IMR-90 (cell line): ENCODE measurements around the gene RBM5. TPM values are rescaled to one million over a fixed set of nuclear protein-coding genes. Genes with fewer than 3 reads are reported as not detected.

ENCODE experiments used
- ATAC-seq: fragments of 200-7000 bp; cut with Tn5 transposase; 2 replicates; pipeline ENCODE4 v1.9.1; 2020; ENCODE audit warnings: low read depth, mild to moderate bottlenecking, moderate library complexity
- BruUV-seq: library from RNA; stranded (reverse); fragments of 400-500 nt; replicated peaks from 2 replicates; lab custom pipeline; 2021; lab: Mats Ljungman, UMichigan
- CTCF ChIA-PET: fragments of 300-600 bp; formaldehyde crosslinking; extraction: SDS; loops from one replicate; lab custom pipeline; 2021; ENCODE audit warnings: antibody characterized with exemption; lab: Yijun Ruan, JAX
- POLR2A ChIA-PET: fragments of 300-600 bp; sonication (Branson Sonifier 250); formaldehyde crosslinking; loops from one replicate; lab custom pipeline; 2022; ENCODE audit warnings: antibody characterized with exemption; ENCODE audit not compliant: unreplicated experiment; lab: Charles Lee
- DNase-seq: peaks from one replicate; pipeline ENCODE4 v3.0.0; 2013
- H2AFZ ChIP-seq: replicated peaks from 2 replicates; pipeline ENCODE3; 2013; ENCODE audit warnings: low read length, mild to moderate bottlenecking; ENCODE audit not compliant: poor library complexity
- H2AK5ac ChIP-seq: 2 replicates; pipeline ENCODE4 v1.6.1; 2013; ENCODE audit warnings: low read depth, low read length, inconsistent platforms
- H2AK9ac ChIP-seq: replicated peaks from 2 replicates; pipeline ENCODE3; 2013; ENCODE audit warnings: mild to moderate bottlenecking, low read depth, low read length, moderate library complexity; ENCODE audit not compliant: poor library complexity
- H2BK120ac ChIP-seq: 2 replicates; pipeline ENCODE4 v1.6.1; 2013; ENCODE audit warnings: low read depth, low read length, inconsistent platforms
- H2BK15ac ChIP-seq: 3 replicates; pipeline ENCODE4 v1.6.1; 2013; ENCODE audit warnings: low read depth, low read length, inconsistent platforms
- H2BK20ac ChIP-seq: 2 replicates; pipeline ENCODE4 v1.6.1; 2013; ENCODE audit warnings: low read depth, mild to moderate bottlenecking, inconsistent platforms, low read length, moderate library complexity
- H2BK5ac ChIP-seq: 2 replicates; pipeline ENCODE4 v1.6.1; 2013; ENCODE audit warnings: mild to moderate bottlenecking, low read depth, low read length, inconsistent platforms; ENCODE audit not compliant: poor library complexity, severe bottlenecking
- H3K14ac ChIP-seq: replicated peaks from 2 replicates; pipeline ENCODE4 v1.6.1; 2013; ENCODE audit warnings: low read depth, low read length, inconsistent platforms
- H3K18ac ChIP-seq: 2 replicates; pipeline ENCODE4 v1.6.1; 2013; ENCODE audit warnings: low read depth, low read length, control low read depth
- H3K23ac ChIP-seq: 2 replicates; pipeline ENCODE4 v1.6.1; 2013; ENCODE audit warnings: low read depth, low read length, inconsistent platforms
- H3K27ac ChIP-seq: 2 replicates; pipeline ENCODE4 v1.5.1; 2013; ENCODE audit warnings: mild to moderate bottlenecking, control low read depth, low read length; ENCODE audit not compliant: insufficient read depth
- H3K27me3 ChIP-seq: 2 replicates; pipeline ENCODE4 v1.6.1; 2013; ENCODE audit warnings: low read length; ENCODE audit not compliant: control insufficient read depth, insufficient read depth
- H3K36me3 ChIP-seq: 2 replicates; pipeline ENCODE4 v1.6.1; 2013; ENCODE audit warnings: low read length, mixed read lengths; ENCODE audit not compliant: control insufficient read depth, insufficient read depth
- H3K4ac ChIP-seq: 2 replicates; pipeline ENCODE4 v1.6.1; 2013; ENCODE audit warnings: low read depth, low read length, inconsistent platforms
- H3K4me1 ChIP-seq: 2 replicates; pipeline ENCODE4 v1.6.1; 2013; ENCODE audit warnings: low read length, mixed read lengths; ENCODE audit not compliant: control insufficient read depth, insufficient read depth
- H3K4me2 ChIP-seq: 2 replicates; pipeline ENCODE4 v1.6.1; 2013; ENCODE audit warnings: low read depth, mild to moderate bottlenecking, control low read depth, low read length, moderate library complexity
- H3K4me3 ChIP-seq: 2 replicates; pipeline ENCODE4 v1.5.1; 2013; ENCODE audit warnings: low read depth, mild to moderate bottlenecking, control low read depth, low read length, moderate library complexity; ENCODE audit not compliant: insufficient read depth
- H3K56ac ChIP-seq: 2 replicates; pipeline ENCODE4 v1.6.1; 2013; ENCODE audit warnings: low read length, inconsistent platforms; ENCODE audit not compliant: insufficient read depth; ENCODE audit errors: extremely low read depth
- H3K79me1 ChIP-seq, 2 experiments: 2 replicates each; pipeline ENCODE4 v1.6.1; 2013; ENCODE audit warnings: low read length in 2 of 2, inconsistent platforms in 1 of 2, low read depth in 1 of 2
- H3K9ac ChIP-seq: 2 replicates; pipeline ENCODE4 v1.6.1; 2013; ENCODE audit warnings: low read depth, low read length, control low read depth
- H3K9me1 ChIP-seq: 2 replicates; pipeline ENCODE4 v1.6.1; 2013; ENCODE audit warnings: low read length, inconsistent platforms; ENCODE audit not compliant: insufficient read depth
- H3K9me3 ChIP-seq: 2 replicates; pipeline ENCODE4 v1.6.1; 2013; ENCODE audit warnings: low read length; ENCODE audit not compliant: control insufficient read depth, insufficient read depth
- H4K20me1 ChIP-seq: 2 replicates; pipeline ENCODE4 v1.6.1; 2013; ENCODE audit warnings: low read length, inconsistent platforms; ENCODE audit not compliant: insufficient read depth
- H4K5ac ChIP-seq: 2 replicates; pipeline ENCODE4 v1.6.1; 2013; ENCODE audit warnings: mild to moderate bottlenecking, low read depth, low read length, control low read depth
- H4K8ac ChIP-seq, 2 experiments: 2 replicates each; pipeline ENCODE4 v1.6.1; 2013; ENCODE audit warnings: low read depth in 2 of 2, low read length in 2 of 2, control low read depth in 1 of 2, inconsistent platforms in 1 of 2
- H4K91ac ChIP-seq: 2 replicates; pipeline ENCODE4 v1.6.1; 2013; ENCODE audit warnings: low read depth, low read length, inconsistent platforms; ENCODE audit not compliant: insufficient read depth
- CEBPB ChIP-seq: IDR thresholded peaks from 2 replicates; pipeline ENCODE4 v1.6.1; 2012; ENCODE audit warnings: low read depth, low read length, improper control_type of control experiment
- CHD1 ChIP-seq: IDR thresholded peaks from 2 replicates; pipeline ENCODE4 v1.6.1; 2012; ENCODE audit warnings: low read depth, low read length, improper control_type of control experiment
- MAFK ChIP-seq: IDR thresholded peaks from 2 replicates; pipeline ENCODE4 v1.6.1; 2012; ENCODE audit warnings: low read depth, low read length, improper control_type of control experiment
- RAD21 ChIP-seq: IDR thresholded peaks from 2 replicates; pipeline ENCODE4 v1.6.1; 2012; ENCODE audit warnings: low read length, improper control_type of control experiment
- RCOR1 ChIP-seq: IDR thresholded peaks from 2 replicates; pipeline ENCODE4 v1.6.1; 2012; ENCODE audit warnings: mild to moderate bottlenecking, low read length, improper control_type of control experiment; ENCODE audit not compliant: insufficient replicate concordance
- WGBS, 2 experiments: methylation state at CpG; one replicate each; pipeline versions ENCODE4 v1.1.5 to v1.1.7; 2013; ENCODE audit warnings: missing lambda C conversion rate in 2 of 2; ENCODE audit not compliant: insufficient read length in 1 of 2; ENCODE audit errors: extremely low coverage in 2 of 2; 5-methylcytosine and 5-hydroxymethylcytosine counted together
- dilution Hi-C: fragments of 300-500 bp; cut with HindIII; formaldehyde crosslinking; loops from one replicate; pipeline ENCODE4 v1.14.3; 2018; ENCODE audit warnings: low sequenced_read_pairs; ENCODE audit not compliant: unreplicated experiment
- in situ Hi-C: fragments of 300-500 bp; cut with MboI; formaldehyde crosslinking; loops from 3 replicates; pipeline ENCODE4 v1.14.3; 2019; ENCODE audit warnings: low sequenced_read_pairs, inconsistent platforms, mixed read lengths
- intact Hi-C: fragments of 100-400 bp; cut with micrococcal nuclease; formaldehyde crosslinking; loops from 2 replicates; pipeline ENCODE4 v1.10.0; 2022
- polyA plus RNA-seq, 3 experiments: library from polyadenylated mRNA; depleted of rRNA; stranded (reverse); fragments of >200 nt; gene quantifications; 2 replicates each; pipeline ENCODE4 v1.2.3, GENCODE V29; 2012; ENCODE audit warnings: low replicate concordance in 1 of 3
- total RNA-seq: library from RNA; depleted of rRNA; stranded (reverse); fragments of >200 nt; gene quantifications from 2 replicates; pipeline ENCODE4 v1.2.3, GENCODE V29; 2012
- TF ChIP-seq, protein P1 (sequence below): conservative IDR thresholded peaks from 2 replicates; pipeline ENCODE4 v1.5.1; 2012; ENCODE audit warnings: mild to moderate bottlenecking, low read depth, low read length, improper control_type of control experiment

The RBM5 gene
- total and polyA plus RNA-seq, 2 of the 4 experiments (the other 2 are of a cell fraction) = 121 to 155 TPM

- dilution Hi-C loops = no loop called here
- Histone ChIP-seq H4K20me1 (0 out of 2 replicates have a peak, but pooled peaks cover 4% of the 10 kb centered on the region), H2BK120ac (no peak overlapping the region), H3K27ac (no peak overlapping the region), H3K4ac (peak overlapping the region; percentile 85; the same call in 1 of the 2 replicates), H3K79me1 (peaks cover 0 to 6% of the 10 kb centered on the region in 2 experiments; a peak in 2 of 4 replicates), H3K4me3 (no peak overlapping the region), H3K36me3 (no peaks in the 10 kb centered on the region), H3K4me1 (peaks cover 11% of the 10 kb centered on the region), H3K14ac (no peak overlapping the region), H2AFZ (no peak overlapping the region), H2BK20ac (peak overlapping the region; percentile 29; the same call in 1 of the 2 replicates), H2AK5ac (no peak overlapping the region), H2BK5ac (no peak overlapping the region), H4K91ac (peak overlapping the region; percentile 73), H3K4me2 (no peak overlapping the region), H3K23ac (no peak overlapping the region), H2AK9ac (no peak overlapping the region), H3K9ac (no peak overlapping the region), H3K9me1 (peaks cover 10% of the 10 kb centered on the region), H2BK15ac (no peak overlapping the region), H3K56ac (no peak overlapping the region), H4K5ac (no peak overlapping the region), H3K9me3 (no peaks in the 10 kb centered on the region), H3K18ac (no peak overlapping the region), H4K8ac (peak overlapping the region in 1 of 2 experiments; percentile 66; a peak in 2 of 4 replicates), H3K27me3 (peaks cover 7% of the 10 kb centered on the region; the same call in 1 of the 2 replicates)
- CTCF ChIA-PET = no interaction called here
- intact Hi-C loops = no loop called here
- POLR2A ChIA-PET = no interaction called here
- WGBS, 2 experiments = no CpG with 5 or more reads among the region's 18 CpGs
- ATAC-seq (no peak), DNase-seq (no peak)
- BruUV-seq = no TSS peak
- in situ Hi-C loops = no loop called here
- TF ChIP-seq, protein P1, sequence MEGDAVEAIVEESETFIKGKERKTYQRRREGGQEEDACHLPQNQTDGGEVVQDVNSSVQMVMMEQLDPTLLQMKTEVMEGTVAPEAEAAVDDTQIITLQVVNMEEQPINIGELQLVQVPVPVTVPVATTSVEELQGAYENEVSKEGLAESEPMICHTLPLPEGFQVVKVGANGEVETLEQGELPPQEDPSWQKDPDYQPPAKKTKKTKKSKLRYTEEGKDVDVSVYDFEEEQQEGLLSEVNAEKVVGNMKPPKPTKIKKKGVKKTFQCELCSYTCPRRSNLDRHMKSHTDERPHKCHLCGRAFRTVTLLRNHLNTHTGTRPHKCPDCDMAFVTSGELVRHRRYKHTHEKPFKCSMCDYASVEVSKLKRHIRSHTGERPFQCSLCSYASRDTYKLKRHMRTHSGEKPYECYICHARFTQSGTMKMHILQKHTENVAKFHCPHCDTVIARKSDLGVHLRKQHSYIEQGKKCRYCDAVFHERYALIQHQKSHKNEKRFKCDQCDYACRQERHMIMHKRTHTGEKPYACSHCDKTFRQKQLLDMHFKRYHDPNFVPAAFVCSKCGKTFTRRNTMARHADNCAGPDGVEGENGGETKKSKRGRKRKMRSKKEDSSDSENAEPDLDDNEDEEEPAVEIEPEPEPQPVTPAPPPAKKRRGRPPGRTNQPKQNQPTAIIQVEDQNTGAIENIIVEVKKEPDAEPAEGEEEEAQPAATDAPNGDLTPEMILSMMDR = no peak
- TF ChIP-seq RCOR1 (no peak), MAFK (no peak), CHD1 (no peak), RAD21 (no peak), CEBPB (no peak)
These were observed 62.4 kb downstream of the RBM5 start for GRCh38 chr3:50150863-50151686.
